BJ (cell line): Measurements from ENCODE around the gene RIT1. TPM values are rescaled to one million over a fixed set of nuclear protein-coding genes. Genes with fewer than 3 reads are reported as not detected.

Source experiments
- CTCF ChIA-PET: fragments of 350-600 bp; formaldehyde crosslinking; extraction: SDS; loops from one replicate; lab custom pipeline; 2021; ENCODE audit warnings: antibody characterized with exemption, inconsistent platforms; lab: Yijun Ruan, JAX
- POLR2A ChIA-PET: fragments of 300-600 bp; sonication (Branson Sonifier 250); formaldehyde crosslinking; extraction: SDS; loops from one replicate; lab custom pipeline; 2021; ENCODE audit warnings: antibody characterized with exemption; lab: Charles Lee
- DNase-seq: peaks from one replicate; pipeline ENCODE4 v3.0.0-alpha.2; 2011; ENCODE audit warnings: low read depth
- H3K27me3 ChIP-seq: 2 replicates; pipeline ENCODE4 v1.6.0; 2011; ENCODE audit warnings: low read length; ENCODE audit not compliant: control insufficient read depth, insufficient read depth
- H3K36me3 ChIP-seq: 2 replicates; pipeline ENCODE4 v1.5.1; 2011; ENCODE audit warnings: low read length; ENCODE audit not compliant: control insufficient read depth, insufficient read depth
- H3K4me3 ChIP-seq: 2 replicates; pipeline ENCODE4 v1.5.1; 2011; ENCODE audit warnings: low read depth, mild to moderate bottlenecking, control low read depth, low read length
- CTCF ChIP-seq: IDR thresholded peaks from 2 replicates; pipeline ENCODE4 v1.5.1; 2011; ENCODE audit warnings: low read depth, mild to moderate bottlenecking, control low read depth, inconsistent platforms, low read length, moderate library complexity; ENCODE audit not compliant: insufficient read depth
- polyA plus RNA-seq: library from polyadenylated mRNA; depleted of rRNA; stranded (reverse); fragments of >200 nt; gene quantifications from 2 replicates; pipeline ENCODE4 v1.2.3, GENCODE V29; 2011

The RIT1 gene
- polyA plus RNA-seq, 1 experiment: 25.8 TPM

- DNase-seq: no peak
These were observed 30.1 kb upstream of the RIT1 start, which contains the start of gene RXFP4 for GRCh38 chr1:155940993-155941844. Gene RXFP4 (plus strand): TSS chr1:155941638. CDS start chr1:155941710, 72 bp downstream.

GRCh38 chr1:155940482-155940992 lies 29.4 kb upstream of the RIT1 start:
- no peaks in the 10 kb centered on the region for H3K27me3 ChIP-seq
- POLR2A ChIA-PET: interaction anchor here (0.5 kb wide), 1 partner anchor 33 kb away, joined by 5 read pairs; no protein-coding TSS in a partner anchor
- DNase-seq: no peak
- CTCF ChIA-PET: interaction anchor here (0.6 to 4.6 kb wide), 6 partner anchors 28 to 128 kb away, joined by 3 to 57 read pairs (median 4); no protein-coding TSS in a partner anchor
- TF ChIP-seq CTCF: no peak
- no peaks in the 10 kb centered on the region for H3K36me3 ChIP-seq
- no peak overlapping the region for H3K4me3 ChIP-seq

More at GRCh38 chr1:155940993-155941844, 30.1 kb upstream of the RIT1 start, which contains the start of gene RXFP4:
- Histone ChIP-seq H3K27me3 (no peaks in the 10 kb centered on the region), H3K36me3 (peaks cover 4% of the 10 kb centered on the region), H3K4me3 (no peak within 1 kb of the TSS)
- CTCF ChIA-PET: interaction anchor here (0.8 to 4.6 kb wide), 4 partner anchors 27 to 81 kb away, joined by 3 to 57 read pairs (median 10); no protein-coding TSS in a partner anchor
- POLR2A ChIA-PET: interaction anchor here (0.5 kb wide), 1 partner anchor 32 kb away, joined by 5 read pairs; no protein-coding TSS in a partner anchor
- no peak for TF ChIP-seq CTCF

- DNase-seq: no peak
- Histone ChIP-seq H3K27me3 (no peaks in the 10 kb centered on the region), H3K4me3 (no peak overlapping the region), H3K36me3 (0 out of 2 replicates have a peak, but pooled peaks cover 3% of the 10 kb centered on the region)
- TF ChIP-seq CTCF: peak; percentile 71
- ChIA-PET CTCF (interaction anchor here (0.6 to 4.6 kb wide), 20 partner anchors 10 to 1744 kb away, joined by 3 to 57 read pairs (median 3); no protein-coding TSS in a partner anchor), POLR2A (interaction anchor here (0.9 kb wide), 1 partner anchor 141 kb away, joined by 5 read pairs; no protein-coding TSS in a partner anchor)
These were observed 27.1 kb upstream of the RIT1 start for GRCh38 chr1:155938220-155938627.

- no peak for DNase-seq
- CTCF ChIA-PET: interaction anchor here (0.6 to 6.5 kb wide), 5 partner anchors 18 to 131 kb away, joined by 3 to 34 read pairs (median 5); partner anchors contain the start of gene ARHGEF2
- POLR2A ChIA-PET: interaction anchor here (0.6 kb wide), 1 partner anchor 147 kb away, joined by 3 read pairs; no protein-coding TSS in a partner anchor
These were observed 23.9 kb upstream of the RIT1 start for GRCh38 chr1:155934936-155935590.

More at GRCh38 chr1:155934936-155935590, 23.9 kb upstream of the RIT1 start:
- Histone ChIP-seq H3K27me3 (no peaks in the 10 kb centered on the region), H3K36me3 (peaks cover 5% of the 10 kb centered on the region), H3K4me3 (peak overlapping the region; percentile 85)
- TF ChIP-seq CTCF: no peak
